ENCODE data around the gene SECISBP2L.
"Not testable (repeated sequence)": the region's sequence is repeated elsewhere in the genome, so short reads cannot be mapped to it uniquely, and the experiment has no call there.

Gene SECISBP2L

DNA sequence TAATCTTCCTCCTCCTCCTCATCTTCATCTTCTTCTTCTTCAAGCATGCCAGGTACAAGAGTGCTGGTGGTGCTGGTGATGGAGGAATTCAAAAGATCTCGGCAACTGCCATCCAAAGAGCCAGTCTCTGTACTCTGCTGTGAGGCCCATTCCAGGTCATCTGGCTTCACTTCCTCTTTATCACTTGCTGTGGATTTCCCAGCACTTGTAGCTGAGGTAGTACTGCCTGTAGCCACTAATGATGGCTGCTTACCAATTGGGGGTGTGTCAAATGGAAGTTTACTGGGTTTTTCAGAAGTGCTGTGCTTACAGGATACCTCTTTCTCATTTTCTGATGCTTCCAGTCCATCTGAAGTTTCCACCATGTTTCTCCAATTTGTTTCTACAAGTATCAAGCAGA lies 53.7 kb downstream of the SECISBP2L start:
- no peak for DNase-seq (ENCODE audit: low read depth in 2 of 2)

DNA sequence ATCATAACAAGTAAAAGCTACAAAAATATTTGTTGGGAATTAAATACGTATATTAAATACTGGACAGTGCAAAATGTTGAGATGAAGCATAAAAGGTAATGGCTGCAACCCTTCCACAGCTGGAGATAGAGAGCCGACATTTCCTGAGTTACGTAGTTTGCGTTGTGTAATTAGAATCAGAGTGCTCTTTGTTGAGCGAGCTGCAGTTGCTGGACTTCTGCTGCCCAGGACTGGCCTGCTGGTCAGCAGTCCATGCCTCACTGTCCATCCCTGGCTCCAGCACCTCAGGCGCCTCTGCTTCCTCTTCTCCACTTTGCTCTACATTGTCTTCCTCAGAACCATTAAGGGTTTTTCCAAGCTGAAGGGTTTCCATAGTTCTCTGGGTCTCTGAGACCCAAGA lies 54.1 kb downstream of the SECISBP2L start:
- DNase-seq (ENCODE audit: low read depth in 2 of 2): no peak

DNA sequence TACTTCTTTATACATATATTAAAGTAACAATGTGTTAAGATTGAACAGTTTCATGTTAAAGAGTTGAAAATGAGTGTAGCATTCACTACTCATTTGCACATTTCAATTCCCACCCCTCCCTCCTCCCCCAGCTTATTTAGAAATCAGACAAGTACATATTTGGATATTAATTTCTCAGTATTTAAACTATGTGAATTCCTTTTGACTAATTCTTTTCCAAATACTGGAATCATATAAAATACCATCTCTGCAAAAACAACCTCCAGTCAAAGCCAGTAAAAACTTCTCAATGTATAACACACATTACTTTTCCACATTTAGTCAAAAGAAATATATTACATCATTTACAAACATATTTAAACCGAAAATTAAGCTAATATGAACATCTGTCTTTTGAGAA lies 57.1 kb downstream of the SECISBP2L start:
- no peak for DNase-seq (ENCODE audit: low read depth in 2 of 2)

DNA sequence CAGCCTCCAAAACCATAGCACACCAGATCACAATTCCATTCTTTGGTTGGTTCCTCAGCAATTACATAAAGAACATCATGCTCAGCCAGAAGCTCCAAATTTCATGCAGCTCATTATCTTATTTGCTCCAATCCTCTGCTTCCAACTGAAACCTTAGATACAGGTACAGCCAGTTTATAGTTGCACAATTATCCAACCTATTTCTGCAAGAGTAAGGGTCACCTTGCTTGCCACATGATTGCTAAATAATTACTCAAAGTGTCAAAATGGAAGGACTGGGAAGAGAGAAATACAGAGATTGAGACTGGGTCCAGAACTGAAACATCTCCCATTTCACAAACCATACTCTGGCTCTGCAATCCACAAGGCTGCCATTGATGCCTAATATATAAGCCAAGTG lies 59.1 kb downstream of the SECISBP2L start:
- no peak for DNase-seq (ENCODE audit: low read depth in 2 of 2)

DNA sequence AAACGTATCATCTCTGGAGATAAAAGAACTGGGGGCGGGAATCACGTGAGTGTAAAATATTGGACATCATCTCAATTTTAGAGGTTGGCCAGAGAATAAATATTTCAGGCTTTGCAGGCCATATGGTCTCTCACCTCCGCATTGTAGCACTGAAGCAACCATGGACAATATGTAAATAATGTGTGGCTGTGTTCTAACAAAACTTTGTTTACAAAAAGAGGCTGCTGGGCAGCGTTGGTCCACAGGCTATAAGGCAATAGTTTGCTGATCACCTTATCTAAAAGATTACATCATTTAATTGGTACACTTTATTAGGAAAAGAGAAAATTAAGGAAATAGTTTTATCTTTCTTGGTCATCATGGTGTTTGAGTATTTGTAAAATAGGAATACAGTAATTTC lies 60.0 kb downstream of the SECISBP2L start:
- DNase-seq (ENCODE audit: low read depth in 2 of 2): no peak

DNA sequence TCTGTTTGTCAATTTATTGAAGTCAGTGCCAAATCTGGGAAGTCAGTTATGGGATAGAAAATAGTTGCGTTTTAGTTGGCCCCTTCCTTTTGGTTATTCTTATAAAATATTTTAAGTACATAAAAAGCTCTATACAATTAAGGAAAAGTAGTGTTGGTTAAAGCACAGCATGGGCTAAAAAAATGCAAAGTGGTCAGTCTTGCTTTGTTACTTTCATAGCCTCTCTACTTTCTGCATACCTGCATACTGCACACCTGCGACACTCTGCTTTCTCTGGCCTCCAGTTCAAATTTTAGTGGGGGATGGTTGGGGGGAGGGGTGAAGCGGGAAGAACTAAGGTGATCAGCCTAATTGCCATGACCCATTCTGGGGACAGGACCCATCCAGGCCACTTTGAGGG lies 60.7 kb downstream of the SECISBP2L start:
- DNase-seq (ENCODE audit: low read depth in 2 of 2): no peak

DNA sequence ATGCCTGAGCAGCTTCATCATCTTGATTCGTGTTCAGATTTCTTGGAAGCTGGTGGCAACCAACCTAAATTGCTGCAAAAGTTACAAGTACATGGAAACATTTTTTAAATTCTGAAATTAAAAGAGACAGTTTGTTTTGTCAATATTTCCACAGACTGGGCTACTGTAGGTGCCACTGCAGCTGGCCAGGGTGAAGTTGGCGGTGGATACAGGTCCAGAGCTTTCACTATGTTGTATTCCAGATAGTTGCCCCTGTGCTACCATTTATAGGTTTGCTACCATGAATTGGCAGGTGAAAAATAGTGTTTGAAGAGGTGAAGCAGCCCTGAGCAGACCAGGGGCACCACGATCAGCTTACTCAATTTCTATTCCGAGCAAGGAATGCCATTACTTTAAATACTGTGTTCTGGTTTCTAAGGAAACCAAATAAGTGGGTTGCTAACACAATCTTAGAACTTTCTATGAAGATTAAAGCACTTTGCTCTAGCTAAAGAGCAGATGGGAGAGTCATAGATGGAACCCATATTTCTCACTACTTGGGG lies 61.4 kb downstream of the SECISBP2L start:
- DNase-seq (ENCODE audit: low read depth in 2 of 2): no peak

DNA sequence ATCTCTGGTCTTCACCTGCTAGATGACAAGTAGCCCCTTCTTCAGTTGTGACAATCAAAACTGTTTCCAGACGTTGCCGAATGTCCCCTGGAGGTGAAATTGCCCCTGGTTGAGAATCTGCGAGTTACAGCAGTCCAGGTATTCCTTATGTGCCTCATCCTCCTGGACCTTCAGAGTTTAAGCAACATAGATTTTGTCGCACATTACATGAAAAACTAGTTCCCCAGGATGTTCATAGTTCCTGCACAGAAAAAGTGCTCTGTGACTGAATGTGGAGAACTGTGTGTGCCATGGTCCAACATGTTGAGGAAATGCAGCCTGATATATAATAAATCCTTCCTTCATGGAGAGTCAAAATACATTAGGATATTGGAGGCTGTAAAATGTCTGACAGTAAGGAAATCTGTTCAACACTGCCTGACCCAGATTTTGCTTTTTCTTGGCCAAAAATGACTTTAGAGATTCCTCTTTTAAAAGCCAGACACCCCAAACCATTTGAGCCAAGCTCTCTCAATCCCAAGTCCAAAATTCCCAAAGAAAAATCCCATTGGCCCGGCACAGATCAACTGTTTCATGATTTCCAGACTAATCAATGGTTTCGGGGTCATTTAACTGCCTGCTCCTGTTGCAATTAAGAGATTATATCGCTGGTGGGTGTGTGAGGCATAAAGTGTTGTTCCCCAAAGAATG lies 62.1 kb downstream of the SECISBP2L start:
- DNase-seq (ENCODE audit: low read depth in 2 of 2): no peak

DNA sequence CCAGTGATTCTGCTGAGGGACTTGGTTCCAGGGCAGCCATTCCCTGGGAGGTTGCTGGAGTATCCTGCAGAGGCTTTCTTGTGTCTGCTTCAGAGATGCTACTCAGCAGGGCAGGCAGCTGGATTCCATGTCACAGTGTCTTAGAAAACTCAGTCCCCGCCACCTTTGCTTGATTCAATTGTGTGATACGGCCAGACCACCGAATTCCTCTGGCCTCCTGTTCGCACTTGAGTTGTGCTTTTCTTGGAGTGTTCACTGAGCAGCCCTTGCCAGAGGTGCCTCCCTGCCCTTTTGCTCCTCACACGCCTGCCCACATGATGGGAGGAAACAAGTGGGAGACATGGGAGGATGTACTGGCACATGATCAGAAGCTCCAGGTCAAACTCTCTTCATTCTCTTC lies 62.9 kb downstream of the SECISBP2L start:
- no peak for DNase-seq (ENCODE audit: low read depth in 2 of 2)

DNA sequence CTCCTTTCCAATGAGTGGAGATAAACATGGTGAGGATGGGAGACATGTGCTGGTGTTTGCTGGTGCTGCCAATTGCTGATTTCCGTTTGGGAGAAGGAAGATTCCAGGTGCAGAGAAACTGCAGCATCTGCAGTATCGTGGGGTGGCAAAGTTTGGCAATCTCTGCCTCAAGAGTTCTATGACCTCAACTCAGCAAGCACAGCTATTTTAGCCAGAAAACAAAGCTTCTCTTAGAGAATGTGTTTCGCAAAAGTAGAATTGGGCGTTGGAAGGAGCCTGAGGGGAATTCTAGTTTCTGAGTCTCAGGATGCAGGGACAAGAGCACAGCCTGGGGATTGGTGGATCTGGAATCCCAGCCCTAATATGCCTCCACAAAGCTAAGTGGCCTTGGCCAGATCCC lies 64.3 kb downstream of the SECISBP2L start:
- no peak for DNase-seq (ENCODE audit: low read depth in 2 of 2)

DNA sequence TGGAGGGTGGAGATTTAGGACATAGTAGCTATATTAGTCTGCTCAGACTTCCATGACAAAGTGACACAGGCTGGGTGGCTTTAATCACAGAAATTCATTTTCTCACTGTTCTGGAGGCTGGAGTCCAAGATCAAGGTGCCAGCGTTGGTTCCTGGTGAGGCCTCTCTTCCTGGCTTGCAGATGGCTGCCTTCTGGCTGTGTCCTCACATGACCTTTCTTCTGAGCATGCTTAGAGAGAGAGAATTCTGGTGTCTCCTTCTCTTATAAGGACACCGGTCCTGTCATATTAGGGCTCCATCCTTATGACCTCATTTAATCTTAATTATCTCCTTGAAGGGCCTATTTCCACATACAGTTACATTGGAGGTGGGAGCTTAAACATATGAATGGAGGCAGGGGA lies 67.6 kb downstream of the SECISBP2L start:
- no peak for DNase-seq (ENCODE audit: low read depth in 2 of 2)

DNA sequence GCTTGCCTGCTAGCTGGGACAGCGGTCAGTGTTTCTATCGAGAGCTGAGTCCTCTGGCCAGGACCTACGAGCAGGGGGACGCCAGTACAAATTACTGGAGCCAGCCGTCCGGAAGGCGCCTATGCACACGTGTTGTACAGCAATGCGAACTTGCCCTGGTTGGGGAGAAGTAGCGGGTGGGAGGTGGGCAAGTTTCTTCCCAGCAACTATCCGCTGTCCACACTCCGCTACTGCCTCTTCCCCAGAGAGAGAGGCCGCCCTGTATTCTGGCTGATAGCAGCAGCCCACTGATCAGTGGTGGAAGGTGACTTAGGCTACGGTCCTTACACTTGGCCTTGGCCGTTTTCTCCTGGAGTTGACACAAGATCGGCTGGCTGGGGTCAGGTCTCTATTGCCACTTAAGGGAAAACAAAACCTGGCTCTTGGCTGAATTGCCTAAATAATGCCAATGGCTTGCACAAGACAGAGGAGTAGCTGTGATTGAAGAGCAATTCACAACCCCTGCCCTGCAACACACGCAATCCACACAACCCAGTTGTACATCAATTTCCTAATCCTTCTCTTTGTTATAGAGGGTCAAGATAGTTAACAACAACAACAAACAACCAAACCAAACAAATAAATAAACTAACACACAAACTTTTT lies 69.7 kb downstream of the SECISBP2L start:
- no peak for DNase-seq (ENCODE audit: low read depth in 2 of 2)

DNA sequence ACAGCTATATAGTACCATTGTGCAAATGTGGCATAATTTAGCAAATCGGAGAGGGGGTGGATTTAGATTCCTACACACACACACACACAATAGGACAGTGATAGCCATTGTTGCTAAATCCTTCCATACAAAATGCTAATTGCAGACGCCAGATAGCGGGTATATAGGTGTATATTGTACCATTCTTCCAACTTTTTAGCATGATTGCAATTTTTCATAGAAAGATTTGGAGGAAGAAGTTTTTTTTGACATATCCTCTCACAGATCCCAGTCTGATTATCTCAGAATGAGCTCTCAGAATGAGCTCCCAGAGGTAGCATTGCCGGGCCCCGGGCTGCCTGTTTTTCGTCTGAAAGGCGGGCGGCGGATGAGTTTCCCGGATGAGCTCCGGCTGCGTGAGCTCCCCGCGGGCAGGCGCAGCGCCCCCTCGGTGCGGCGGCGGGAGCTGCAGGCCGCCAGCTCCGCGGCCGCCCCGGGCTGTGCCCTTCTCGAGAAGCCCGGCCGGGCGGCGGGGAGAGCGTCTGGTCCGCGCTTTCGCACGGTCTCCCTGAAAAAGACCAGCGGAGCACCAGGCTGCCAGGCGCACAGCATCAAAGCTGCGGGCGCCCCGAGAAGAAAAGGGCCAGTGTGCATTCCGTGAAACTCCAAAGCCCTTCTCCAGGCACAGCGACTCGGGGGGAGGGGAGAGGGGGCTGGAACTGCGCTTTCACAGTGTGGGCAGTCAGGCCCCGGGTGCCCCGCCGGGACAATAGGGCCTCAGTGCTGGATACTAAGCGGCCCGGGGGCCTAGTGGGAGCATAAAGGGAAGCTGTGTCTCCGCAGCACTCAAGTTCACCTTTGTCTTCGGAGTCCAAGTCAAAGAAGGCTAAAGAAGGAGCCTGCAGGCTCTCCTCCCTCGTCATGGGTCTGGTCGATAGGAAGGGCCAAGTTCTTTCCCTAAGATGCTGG lies 70.5 kb downstream of the SECISBP2L start:
- DNase-seq (ENCODE audit: low read depth in 2 of 2): peak; percentile 65 to 72

DNA sequence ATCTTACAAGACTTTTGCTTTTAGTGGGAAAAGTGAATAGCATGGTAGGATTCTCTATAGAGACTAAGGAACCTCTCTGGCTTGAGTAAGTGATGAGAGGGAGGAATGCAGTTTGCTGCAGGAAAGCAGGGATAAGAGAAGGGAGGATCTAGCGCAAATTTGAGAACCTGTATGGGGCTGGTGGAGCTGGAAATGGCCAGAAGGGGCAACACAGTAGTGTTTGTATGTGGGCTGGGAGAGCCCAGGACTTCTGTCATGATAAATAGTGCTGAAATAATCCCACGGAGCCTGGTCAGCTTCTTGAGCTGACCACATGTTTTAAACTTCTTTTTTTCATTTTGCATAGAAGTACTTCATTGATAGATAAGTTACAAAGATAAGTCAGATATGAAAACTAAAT lies 71.4 kb downstream of the SECISBP2L start:
- DNase-seq (ENCODE audit: low read depth in 2 of 2): no peak

DNA sequence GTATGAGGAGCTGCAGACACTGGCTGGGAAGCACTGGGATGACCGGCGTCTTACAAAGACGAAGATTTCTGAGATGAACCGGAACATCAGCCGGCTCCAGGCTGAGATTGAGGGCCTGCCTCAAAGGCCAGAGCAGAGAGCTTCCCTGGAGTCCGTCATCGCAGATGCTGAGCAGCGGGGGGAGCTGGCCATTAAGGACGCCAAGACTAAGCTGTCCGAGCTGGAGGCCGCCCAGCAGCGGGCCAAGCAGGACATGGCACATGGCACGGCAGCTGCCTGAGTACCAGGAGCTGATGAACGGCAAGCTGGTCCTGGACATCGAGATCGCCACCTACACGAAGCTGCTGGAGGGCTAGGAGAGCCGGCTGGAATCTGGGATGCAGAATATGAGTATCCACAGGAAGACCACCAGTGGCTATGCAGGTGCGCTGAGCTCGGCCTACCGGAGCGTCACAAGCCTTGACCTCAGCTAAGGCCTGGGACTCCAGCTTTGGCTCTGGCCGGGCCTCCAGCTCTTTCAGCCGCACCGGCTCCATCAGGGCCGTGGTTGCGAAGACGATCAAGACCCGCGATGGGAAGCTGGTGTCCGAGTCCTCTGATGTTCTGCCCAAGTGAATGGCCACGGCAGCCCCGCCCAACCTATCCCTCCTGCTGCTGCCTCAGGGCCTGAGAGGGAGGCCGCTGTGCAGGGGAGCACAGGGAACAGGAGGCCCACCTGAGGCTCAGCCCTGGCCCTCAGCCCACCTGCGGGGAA lies 73.3 kb downstream of the SECISBP2L start:
- no peak for DNase-seq (ENCODE audit: low read depth in 2 of 2)

DNA sequence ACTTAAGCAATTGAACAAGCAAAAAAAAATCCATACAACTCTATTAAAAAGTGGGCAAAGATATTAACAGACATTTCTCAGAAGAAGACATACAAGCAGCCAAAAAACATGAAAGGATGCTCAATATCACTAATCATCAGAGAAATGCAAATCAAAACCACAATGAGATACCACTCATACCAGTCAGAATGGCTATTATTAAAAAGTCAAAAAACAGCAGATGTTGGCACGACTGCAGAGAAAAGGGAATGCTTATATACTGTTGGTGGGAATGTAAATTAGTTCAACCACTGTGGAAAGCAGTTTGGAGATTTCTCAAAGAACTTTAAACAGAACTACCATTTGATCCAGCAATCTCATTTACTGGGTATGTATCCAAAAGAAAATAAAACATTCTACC lies 75.3 kb downstream of the SECISBP2L start:
- DNase-seq (ENCODE audit: low read depth in 2 of 2): not testable (repeated sequence)

DNA sequence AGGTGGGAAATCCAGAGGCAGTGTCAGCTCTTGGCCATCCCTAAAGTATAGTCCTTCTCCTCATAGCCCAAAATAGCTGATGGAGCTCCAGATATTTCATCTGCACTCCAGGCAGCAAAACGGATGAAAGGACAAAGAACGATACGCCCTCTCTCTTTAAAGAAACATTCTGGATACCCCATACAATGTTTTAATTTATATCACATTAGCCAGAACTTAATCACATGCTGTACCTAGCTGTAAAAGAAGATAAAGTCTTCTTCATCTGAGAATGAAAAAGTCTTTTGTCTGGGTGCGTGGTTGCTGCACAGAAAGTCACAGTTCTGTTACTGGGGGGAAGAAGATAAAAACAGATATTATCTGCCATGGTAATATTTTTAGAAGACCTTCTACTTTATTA lies 78.2 kb downstream of the SECISBP2L start:
- no peak for DNase-seq (ENCODE audit: low read depth in 2 of 2)

DNA sequence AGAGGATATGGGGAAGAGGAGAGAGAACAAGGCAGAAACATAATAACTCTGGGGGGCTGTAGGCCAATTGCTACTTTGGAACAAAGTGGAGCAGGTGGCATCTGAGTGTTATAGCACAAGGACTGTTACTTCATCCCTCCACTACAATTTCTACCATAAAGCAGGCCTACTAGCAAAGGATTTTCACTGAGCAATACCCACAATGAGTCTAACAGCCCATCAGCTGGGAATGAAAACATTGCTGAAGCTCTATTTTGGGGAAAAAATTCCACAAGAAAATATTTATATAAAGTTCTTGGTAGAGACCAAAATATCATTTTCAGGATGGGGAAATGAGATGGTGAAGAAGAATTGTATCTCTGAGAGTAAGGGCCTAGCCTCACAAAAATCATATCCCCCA lies 78.9 kb downstream of the SECISBP2L start:
- no peak for DNase-seq (ENCODE audit: low read depth in 2 of 2)

DNA sequence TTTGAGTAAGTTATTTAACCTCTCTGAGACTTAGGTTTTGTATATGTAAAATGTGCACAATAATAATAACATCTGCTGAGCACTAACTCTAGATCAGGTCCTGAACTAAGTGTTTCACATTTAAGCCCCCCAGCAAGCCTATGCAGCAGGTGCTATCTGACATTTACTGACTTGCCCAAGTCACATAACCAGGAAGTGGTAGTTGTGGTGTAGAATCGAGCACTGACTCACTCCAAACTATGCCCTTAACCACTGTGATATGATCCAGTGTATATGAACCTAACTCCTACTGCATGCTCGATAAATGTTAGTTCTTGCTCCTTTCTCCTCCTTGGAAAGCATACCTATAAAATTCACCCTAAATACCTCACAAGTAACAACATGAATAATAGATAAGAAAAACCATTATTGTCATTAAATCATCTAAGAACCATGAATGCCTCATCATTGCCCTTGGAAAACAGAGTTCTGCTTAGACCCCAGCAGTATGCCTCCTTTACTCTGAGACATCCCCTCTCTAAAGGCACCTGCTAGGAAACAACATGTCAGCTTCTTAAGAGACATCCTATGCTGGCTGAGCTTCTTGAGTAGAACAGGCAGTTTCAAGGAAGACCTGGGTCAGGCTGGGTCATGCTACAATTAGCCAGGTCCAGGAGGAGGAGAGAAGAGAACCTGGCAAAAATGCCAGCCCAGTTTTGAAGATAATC lies 79.5 kb downstream of the SECISBP2L start:
- no peak for DNase-seq (ENCODE audit: low read depth in 2 of 2)

DNA sequence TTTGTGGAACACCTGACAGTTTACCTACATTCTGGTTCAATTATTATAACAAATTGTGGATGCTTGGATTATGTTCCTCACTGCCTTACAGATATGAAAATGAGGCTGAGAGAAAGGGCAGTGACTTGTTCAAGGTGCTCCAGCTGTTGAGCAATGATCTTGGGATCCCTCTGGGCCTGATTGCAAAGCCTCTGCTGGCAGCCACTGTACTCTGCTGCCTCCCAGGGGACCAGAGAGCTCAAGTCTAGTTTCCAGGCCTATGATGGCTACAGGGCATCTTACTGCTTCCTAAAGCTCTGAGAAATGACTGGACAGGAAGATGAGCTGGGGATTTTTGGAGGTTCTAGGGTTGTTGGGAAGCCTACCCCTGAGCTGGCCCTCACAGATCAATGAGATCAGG lies 80.3 kb downstream of the SECISBP2L start:
- DNase-seq (ENCODE audit: low read depth in 2 of 2): no peak

DNA sequence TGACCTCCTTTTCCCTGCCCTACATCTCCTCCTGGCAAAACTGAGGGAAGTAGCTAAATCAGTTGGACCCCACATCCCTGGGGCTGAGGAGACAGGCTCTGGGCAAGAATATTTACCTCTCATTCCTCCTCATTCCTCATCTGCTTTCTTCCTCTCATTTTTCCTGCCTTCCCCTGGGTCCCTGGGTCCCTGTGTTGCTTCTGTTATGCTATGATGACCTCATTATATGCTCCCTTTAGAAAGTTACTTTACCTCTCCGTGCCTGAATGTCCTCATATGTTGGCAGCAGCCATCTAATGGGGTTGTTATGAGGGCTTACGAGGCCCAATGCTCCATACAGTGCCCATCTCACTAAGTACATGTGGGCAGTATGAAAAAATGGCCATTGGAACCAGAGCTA lies 81.3 kb downstream of the SECISBP2L start:
- no peak for DNase-seq (ENCODE audit: low read depth in 2 of 2)
